ENCODE measurements around the gene HSF5. TPM values are rescaled to one million over a fixed set of nuclear protein-coding genes. Genes with fewer than 3 reads are reported as not detected.

The HSF5 gene
- total and polyA plus RNA-seq, 2 of the 13 experiments (the other 11 are each of a cell fraction or from before 2014, with no cell fraction given) = not detected

- TF ChIP-seq ZNF318 (CRISPR knock-in tag; IDR thresholded peaks at IDR 0.05) (no peak), ZNF652 (CRISPR knock-in tag; IDR thresholded peaks at IDR 0.05; ENCODE audit: borderline replicate concordance, low read depth) (no peak)
Observed at GRCh38 chr17:58402679-58403078, 85.5 kb downstream of the HSF5 start (continued).

- TF ChIP-seq RBM22 (optimal IDR thresholded peaks at IDR 0.05; ENCODE audit: low read length) (peak; percentile 62), ARID2 (CRISPR knock-in tag; IDR thresholded peaks at IDR 0.05; ENCODE audit: borderline replicate concordance) (no peak), RBFOX2 (IDR thresholded peaks at IDR 0.05; ENCODE audit: low read depth, low read length) (0 out of 2 replicates have a peak, but pooled peaks have one; percentile 2)
- H4K20me1 ChIP-seq (ENCODE audit: insufficient read depth, low read length) = peaks cover 8% of the 10 kb centered on the region; the same call in 1 of the 2 replicates
- no peak overlapping the region for H3K9ac ChIP-seq (ENCODE audit: insufficient read depth, low read depth, low read length)
- no peak overlapping the region for H2AFZ ChIP-seq (ENCODE audit: low read length)
- H3K27ac ChIP-seq (ENCODE audit: extremely low read length, insufficient read depth, low read length) = peak overlapping the region; percentile 22
- FAIRE-seq = no peak
- in situ Hi-C loops (cut with HindIII; ENCODE audit: extremely low pct_ligation_motif_present, low pct_unique_long_range_greater_than_20kb) (no loop called here), intact Hi-C loops (cut with micrococcal nuclease; ENCODE audit: unreplicated experiment) (no loop called here)
- peaks cover 98% of the 10 kb centered on the region for H3K79me2 ChIP-seq (ENCODE audit: insufficient read depth, low read length)
- peaks cover 12 to 47% of the 10 kb centered on the region in 2 experiments for H3K36me3 ChIP-seq (replicated peaks in 1 of 2; ENCODE audit: control insufficient read depth in 1 of 2, insufficient read depth in 2 of 2, low read length in 2 of 2)
- no peak for DNase-seq (ENCODE audit: low spot score)
- no peaks in the 10 kb centered on the region for H3K27me3 ChIP-seq (ENCODE audit: control insufficient read depth in 1 of 2, insufficient read depth in 2 of 2, low read length in 2 of 2)
- ChIA-PET CTCF (ENCODE audit: low intra/inter-chr PET ratio, low total read pairs) (no interaction called here), POLR2A (interaction anchor here (1.0 kb wide), 1 partner anchor 13 kb away, joined by 4 read pairs; no protein-coding TSS in a partner anchor)
- ATAC-seq = no peak
- H3K4me1 ChIP-seq (ENCODE audit: insufficient read depth, low read length) = peaks cover 100% of the 10 kb centered on the region
- H3K9me3 ChIP-seq (ENCODE audit: low read length) = no peaks in the 10 kb centered on the region
- H3K4me3 ChIP-seq (replicated peaks in 1 of 3; ENCODE audit: insufficient read depth in 1 of 3, low read depth in 2 of 3, low read length in 3 of 3) = no peak overlapping the region
- BruUV-seq (replicated peaks) = TSS peak; percentile 0
- no peak overlapping the region for H3K4me2 ChIP-seq (ENCODE audit: low read depth, low read length)
Observed at GRCh38 chr17:58402047-58402446, 86.2 kb downstream of the HSF5 start.

All from HepG2 (cell line).